Measurements from ENCODE around the gene SCN3B. TPM values are rescaled to one million over a fixed set of nuclear protein-coding genes. Genes with fewer than 3 reads are reported as not detected.

The SCN3B gene
- total RNA-seq: not detected

- Mint-ChIP-seq H3K36me3 (ENCODE audit: low read depth) (peaks cover 7% of the 10 kb centered on the region), H3K9me3 (peaks cover 9% of the 10 kb centered on the region), H3K4me3 (peak within 1 kb of the TSS; percentile 67), H3K4me1 (peaks cover 21% of the 10 kb centered on the region), H3K27ac (no peak within 1 kb of the TSS), H3K27me3 (peaks cover 45% of the 10 kb centered on the region)
- ChIA-PET CTCF (interaction anchor here (0.9 to 1.3 kb wide), 2 partner anchors 14 to 43 kb away, joined by 3 read pairs; no protein-coding TSS in a partner anchor), POLR2A (no interaction called here)
- DNase-seq: peak; percentile 24
Measured at GRCh38 chr11:123654566-123655081, at the start of gene SCN3B. TSS of gene SCN3B (minus strand) at chr11:123654624. CDS start at chr11:123653801, 823 bp downstream.

- H3K4me1 Mint-ChIP-seq: peaks cover 2% of the 10 kb centered on the region
- no peaks in the 10 kb centered on the region for H3K36me3 Mint-ChIP-seq (ENCODE audit: low read depth)
- no peak for DNase-seq
- CTCF ChIA-PET: no interaction called here
- peaks cover 18% of the 10 kb centered on the region for H3K27me3 Mint-ChIP-seq
- no peak overlapping the region for H3K4me3 Mint-ChIP-seq
- H3K9me3 Mint-ChIP-seq: no peaks in the 10 kb centered on the region
- H3K27ac Mint-ChIP-seq: no peak overlapping the region
- POLR2A ChIA-PET: no interaction called here
Measured at GRCh38 chr11:123702696-123703095, 48.3 kb upstream of the SCN3B start.

GRCh38 chr11:123702139-123702538, 47.7 kb upstream of the SCN3B start:
- H3K9me3 Mint-ChIP-seq: no peaks in the 10 kb centered on the region
- ChIA-PET CTCF (interaction anchor here (0.6 kb wide), 1 partner anchor 1226 kb away, joined by 4 read pairs; no protein-coding TSS in a partner anchor), POLR2A (no interaction called here)
- H3K27me3 Mint-ChIP-seq: peaks cover 15% of the 10 kb centered on the region
- H3K36me3 Mint-ChIP-seq (ENCODE audit: low read depth): no peaks in the 10 kb centered on the region
- no peak overlapping the region for H3K4me3 Mint-ChIP-seq
- H3K27ac Mint-ChIP-seq: no peak overlapping the region
- H3K4me1 Mint-ChIP-seq: no peaks in the 10 kb centered on the region
- no peak for DNase-seq

GRCh38 chr11:123700772-123701171, 46.3 kb upstream of the SCN3B start:
- POLR2A ChIA-PET: no interaction called here
- Mint-ChIP-seq H3K27ac (no peak overlapping the region), H3K27me3 (peaks cover 17% of the 10 kb centered on the region), H3K4me1 (no peaks in the 10 kb centered on the region), H3K4me3 (no peak overlapping the region), H3K36me3 (ENCODE audit: low read depth) (no peaks in the 10 kb centered on the region), H3K9me3 (no peaks in the 10 kb centered on the region)
- CTCF ChIA-PET: no interaction called here
- no peak for DNase-seq

- no peak overlapping the region for H3K27ac Mint-ChIP-seq
- DNase-seq: no peak
- H3K36me3 Mint-ChIP-seq (ENCODE audit: low read depth): no peaks in the 10 kb centered on the region
- ChIA-PET POLR2A (no interaction called here), CTCF (interaction anchor here (1.3 to 1.4 kb wide), 2 partner anchors 9 to 44 kb away, joined by 3 to 5 read pairs; partner anchors contain the start of gene SCN3B)
- no peak overlapping the region for H3K4me3 Mint-ChIP-seq
- H3K4me1 Mint-ChIP-seq: no peaks in the 10 kb centered on the region
- peaks cover 19% of the 10 kb centered on the region for H3K27me3 Mint-ChIP-seq
- no peaks in the 10 kb centered on the region for H3K9me3 Mint-ChIP-seq
Measured at GRCh38 chr11:123698546-123699127, 44.2 kb upstream of the SCN3B start.

GRCh38 chr11:123696183-123696582, 41.8 kb upstream of the SCN3B start:
- H3K27me3 Mint-ChIP-seq: peaks cover 33% of the 10 kb centered on the region
- H3K27ac Mint-ChIP-seq: no peak overlapping the region
- POLR2A ChIA-PET: no interaction called here
- H3K9me3 Mint-ChIP-seq: no peaks in the 10 kb centered on the region
- no peaks in the 10 kb centered on the region for H3K36me3 Mint-ChIP-seq (ENCODE audit: low read depth)
- no peak for DNase-seq
- CTCF ChIA-PET: no interaction called here
- H3K4me1 Mint-ChIP-seq: no peaks in the 10 kb centered on the region
- no peak overlapping the region for H3K4me3 Mint-ChIP-seq

- no peak for DNase-seq
- H3K27ac Mint-ChIP-seq: no peak overlapping the region
- no peaks in the 10 kb centered on the region for H3K9me3 Mint-ChIP-seq
- ChIA-PET CTCF (interaction anchor here (0.7 kb wide), 1 partner anchor 10 kb away, joined by 4 read pairs; no protein-coding TSS in a partner anchor), POLR2A (no interaction called here)
- no peak overlapping the region for H3K4me3 Mint-ChIP-seq
- H3K36me3 Mint-ChIP-seq (ENCODE audit: low read depth): no peaks in the 10 kb centered on the region
- no peaks in the 10 kb centered on the region for H3K4me1 Mint-ChIP-seq
- H3K27me3 Mint-ChIP-seq: peaks cover 40% of the 10 kb centered on the region
Measured at GRCh38 chr11:123695231-123695630, 40.8 kb upstream of the SCN3B start.

- Mint-ChIP-seq H3K9me3 (no peaks in the 10 kb centered on the region), H3K4me3 (no peak overlapping the region), H3K27me3 (peaks cover 37% of the 10 kb centered on the region), H3K27ac (no peak overlapping the region), H3K4me1 (no peaks in the 10 kb centered on the region), H3K36me3 (ENCODE audit: low read depth) (no peaks in the 10 kb centered on the region)
- POLR2A ChIA-PET: interaction anchor here (0.7 kb wide), 1 partner anchor 64 kb away, joined by 4 read pairs; no protein-coding TSS in a partner anchor
- DNase-seq: no peak
- CTCF ChIA-PET: no interaction called here
Measured at GRCh38 chr11:123694551-123694950, 40.1 kb upstream of the SCN3B start.

- ChIA-PET CTCF (no interaction called here), POLR2A (no interaction called here)
- Mint-ChIP-seq H3K4me1 (no peaks in the 10 kb centered on the region), H3K36me3 (ENCODE audit: low read depth) (no peaks in the 10 kb centered on the region), H3K27me3 (peaks cover 29% of the 10 kb centered on the region), H3K9me3 (no peaks in the 10 kb centered on the region), H3K4me3 (no peak overlapping the region), H3K27ac (no peak overlapping the region)
- DNase-seq: no peak
Measured at GRCh38 chr11:123692961-123693360, 38.5 kb upstream of the SCN3B start.

GRCh38 chr11:123690485-123690884, 36.1 kb upstream of the SCN3B start:
- H3K27ac Mint-ChIP-seq: no peak overlapping the region
- H3K36me3 Mint-ChIP-seq (ENCODE audit: low read depth): no peaks in the 10 kb centered on the region
- DNase-seq: no peak
- H3K4me1 Mint-ChIP-seq: no peaks in the 10 kb centered on the region
- H3K27me3 Mint-ChIP-seq: peaks cover 29% of the 10 kb centered on the region
- ChIA-PET POLR2A (no interaction called here), CTCF (no interaction called here)
- H3K9me3 Mint-ChIP-seq: no peaks in the 10 kb centered on the region
- no peak overlapping the region for H3K4me3 Mint-ChIP-seq

- POLR2A ChIA-PET: no interaction called here
- Mint-ChIP-seq H3K4me1 (peaks cover 9% of the 10 kb centered on the region), H3K36me3 (ENCODE audit: low read depth) (no peaks in the 10 kb centered on the region), H3K27me3 (peaks cover 8% of the 10 kb centered on the region), H3K9me3 (no peaks in the 10 kb centered on the region), H3K4me3 (no peak overlapping the region), H3K27ac (no peak overlapping the region)
- CTCF ChIA-PET: interaction anchor here (0.6 to 1.2 kb wide), 3 partner anchors 11 to 314 kb away, joined by 3 to 6 read pairs (median 3); no protein-coding TSS in a partner anchor
- no peak for DNase-seq
Measured at GRCh38 chr11:123684601-123685000, 30.2 kb upstream of the SCN3B start.

GRCh38 chr11:123683428-123684170, 29.2 kb upstream of the SCN3B start:
- no peak for DNase-seq
- Mint-ChIP-seq H3K36me3 (ENCODE audit: low read depth) (no peaks in the 10 kb centered on the region), H3K27ac (no peak overlapping the region), H3K4me3 (no peak overlapping the region), H3K27me3 (peaks cover 5% of the 10 kb centered on the region), H3K4me1 (peaks cover 9% of the 10 kb centered on the region), H3K9me3 (no peaks in the 10 kb centered on the region)
- ChIA-PET CTCF (interaction anchor here (1.0 to 1.2 kb wide), 2 partner anchors 8 to 10 kb away, joined by 3 read pairs; no protein-coding TSS in a partner anchor), POLR2A (no interaction called here)

- H3K27me3 Mint-ChIP-seq: peaks cover 4% of the 10 kb centered on the region
- no peaks in the 10 kb centered on the region for H3K9me3 Mint-ChIP-seq
Measured at GRCh38 chr11:123682696-123683410, 28.4 kb upstream of the SCN3B start.

More at GRCh38 chr11:123682696-123683410, 28.4 kb upstream of the SCN3B start:
- peaks cover 9% of the 10 kb centered on the region for H3K4me1 Mint-ChIP-seq
- H3K27ac Mint-ChIP-seq: no peak overlapping the region
- no peak overlapping the region for H3K4me3 Mint-ChIP-seq
- DNase-seq: no peak
- POLR2A ChIA-PET: no interaction called here
- H3K36me3 Mint-ChIP-seq (ENCODE audit: low read depth): no peaks in the 10 kb centered on the region
- CTCF ChIA-PET: no interaction called here
